Measurements from ENCODE around the gene LENG8.
A peak's percentile ranks its signal among the peaks of the same experiment; 100 is the strongest.

The LENG8 gene

GRCh38 chr19:54458648-54459281 lies 9.8 kb downstream of the LENG8 start:
- TF ChIP-seq ZNF791 (tag by site-specific recombination; IDR thresholded peaks at IDR 0.05) (no peak), ZNF747 (tag by site-specific recombination; IDR thresholded peaks at IDR 0.05) (no peak), ZFHX2 (tag by site-specific recombination; conservative IDR thresholded peaks at IDR 0.05) (no peak), ZBTB20 (tag by site-specific recombination; IDR thresholded peaks at IDR 0.05) (no peak), ZNF521 (tag by site-specific recombination; IDR thresholded peaks at IDR 0.05) (no peak), ZBTB21 (tag by site-specific recombination; IDR thresholded peaks at IDR 0.05) (no peak), ZBTB1 (tag by site-specific recombination; IDR thresholded peaks at IDR 0.05) (no peak), ZNF518A (tag by site-specific recombination; conservative IDR thresholded peaks at IDR 0.05; ENCODE audit: low read depth) (no peak), ZNF473 (tag by site-specific recombination; IDR thresholded peaks at IDR 0.05) (no peak), ZNF76 (tag by site-specific recombination; IDR thresholded peaks at IDR 0.05; ENCODE audit: borderline replicate concordance, low read depth) (no peak)
- Histone ChIP-seq H3K27ac (ENCODE audit: extremely low read depth, low read depth, low read length) (no peak overlapping the region), H3K36me3 (ENCODE audit: control insufficient read depth in 2 of 2, insufficient read depth in 1 of 2, low read length in 2 of 2) (peaks cover 31 to 86% of the 10 kb centered on the region in 2 experiments), H3K4me3 (ENCODE audit: low read depth, low read length) (no peak overlapping the region), H3K4me1 (ENCODE audit: control insufficient read depth, insufficient read depth, low read length) (peaks cover 5% of the 10 kb centered on the region; the same call in 1 of the 2 replicates), H3K9me3 (ENCODE audit: control insufficient read depth, insufficient read depth, low read depth, low read length) (no peaks in the 10 kb centered on the region)
- POLR2A ChIA-PET, result interaction anchor here (0.8 to 6.8 kb wide), 3 partner anchors 9 to 80 kb away, joined by 3 to 64 read pairs (median 3); partner anchors contain the start of gene LENG8
- CTCF ChIA-PET, result interaction anchor here (1.4 kb wide), 1 partner anchor 18 kb away, joined by 3 read pairs; no protein-coding TSS in a partner anchor

DNA sequence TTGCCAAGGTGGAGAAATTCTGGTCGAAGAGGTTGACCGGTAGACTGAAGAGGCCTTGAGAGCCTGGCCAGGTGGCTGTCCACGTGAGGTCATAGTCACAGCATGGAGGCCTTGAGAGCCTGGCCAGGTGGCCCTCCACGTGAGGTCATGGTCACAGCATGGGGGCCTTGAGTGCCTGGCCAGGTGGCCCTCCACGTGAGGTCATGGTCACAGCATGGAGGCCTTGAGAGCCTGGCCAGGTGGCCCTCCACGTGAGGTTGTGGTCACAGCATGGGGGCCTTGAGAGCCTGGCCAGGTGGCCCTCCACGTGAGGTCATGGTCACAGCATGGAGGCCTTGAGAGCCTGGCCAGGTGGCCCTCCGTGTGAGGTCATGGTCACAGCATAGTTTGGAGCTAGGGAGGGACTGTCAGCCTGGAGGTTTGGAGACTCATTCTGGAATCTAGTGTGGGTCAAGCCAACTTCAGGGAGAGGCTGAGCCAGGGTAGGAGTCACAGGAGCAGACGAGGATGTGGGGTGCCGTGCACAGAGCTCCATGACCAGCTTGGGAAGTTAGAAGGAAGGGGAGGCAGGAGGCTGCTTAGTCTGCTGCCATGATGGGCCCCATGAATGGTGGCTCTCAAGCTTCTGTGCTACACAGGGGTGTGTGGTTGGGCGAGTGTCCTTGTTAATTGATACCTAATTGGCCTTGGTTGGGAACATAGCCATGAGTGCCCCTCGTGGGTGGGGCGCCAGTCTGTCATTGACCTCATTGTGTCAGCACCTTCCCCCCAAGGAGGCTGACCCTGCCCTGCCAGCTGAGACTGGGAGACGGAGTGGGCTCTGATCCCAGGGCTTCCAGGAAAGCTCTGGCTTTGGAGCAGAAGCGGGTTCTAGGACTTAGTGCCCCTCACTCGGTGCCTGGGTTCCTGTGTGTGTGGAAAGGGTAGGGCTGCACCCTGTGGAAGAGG lies 10.6 kb downstream of the LENG8 start:
- ChIA-PET CTCF (interaction anchor here (0.7 to 1.7 kb wide), 2 partner anchors 14 to 20 kb away, joined by 3 to 4 read pairs; partner anchors contain the start of gene CDC42EP5), POLR2A (interaction anchor here (0.8 to 6.8 kb wide), 3 partner anchors 10 to 81 kb away, joined by 3 to 64 read pairs (median 3); partner anchors contain the start of gene LENG8)
- H3K9me3 ChIP-seq (ENCODE audit: control insufficient read depth, insufficient read depth, low read depth, low read length), result no peaks in the 10 kb centered on the region
- peak; percentile 55 for TF ChIP-seq GLIS2 (tag by site-specific recombination; IDR thresholded peaks at IDR 0.05)
- TF ChIP-seq ATF2 (tag by site-specific recombination; IDR thresholded peaks at IDR 0.05; ENCODE audit: low read depth), result no peak
- no peak for TF ChIP-seq ZNF146 (tag by site-specific recombination; IDR thresholded peaks at IDR 0.05)
- peak; percentile 98 for TF ChIP-seq ZIC2 (tag by site-specific recombination; IDR thresholded peaks at IDR 0.05)
- no peak for TF ChIP-seq SCRT2 (tag by site-specific recombination; IDR thresholded peaks at IDR 0.05)
- TF ChIP-seq GLIS1 (tag by site-specific recombination; IDR thresholded peaks at IDR 0.05), result peak; percentile 97
- no peak for TF ChIP-seq ZNF335 (tag by site-specific recombination; conservative IDR thresholded peaks at IDR 0.05)
- no peak for TF ChIP-seq FEZF1 (tag by site-specific recombination; IDR thresholded peaks at IDR 0.05)
- TF ChIP-seq SP2 (tag by site-specific recombination; IDR thresholded peaks at IDR 0.05), result no peak
- no peak for TF ChIP-seq ZNF488 (tag by site-specific recombination; IDR thresholded peaks at IDR 0.05)
- no peak for TF ChIP-seq ZNF530 (tag by site-specific recombination; IDR thresholded peaks at IDR 0.05; ENCODE audit: low read depth)
- H3K4me1 ChIP-seq (ENCODE audit: control insufficient read depth, insufficient read depth, low read length), result peaks cover 5% of the 10 kb centered on the region; the same call in 1 of the 2 replicates
- peaks cover 31 to 78% of the 10 kb centered on the region in 2 experiments for H3K36me3 ChIP-seq (ENCODE audit: control insufficient read depth in 2 of 2, insufficient read depth in 1 of 2, low read length in 2 of 2)
- H3K4me3 ChIP-seq (ENCODE audit: low read depth, low read length), result no peak overlapping the region
- H3K27ac ChIP-seq (ENCODE audit: extremely low read depth, low read depth, low read length), result no peak overlapping the region

Measured in HEK293 (cell line).